Pons (tissue), 1 donor: ENCODE measurements around the gene RPP30.

Experiments used
- DNase-seq: peaks from one replicate; pipeline ENCODE4 v3.0.0-alpha.2; 2016; ENCODE audit warnings: low spot score

The RPP30 gene

DNA sequence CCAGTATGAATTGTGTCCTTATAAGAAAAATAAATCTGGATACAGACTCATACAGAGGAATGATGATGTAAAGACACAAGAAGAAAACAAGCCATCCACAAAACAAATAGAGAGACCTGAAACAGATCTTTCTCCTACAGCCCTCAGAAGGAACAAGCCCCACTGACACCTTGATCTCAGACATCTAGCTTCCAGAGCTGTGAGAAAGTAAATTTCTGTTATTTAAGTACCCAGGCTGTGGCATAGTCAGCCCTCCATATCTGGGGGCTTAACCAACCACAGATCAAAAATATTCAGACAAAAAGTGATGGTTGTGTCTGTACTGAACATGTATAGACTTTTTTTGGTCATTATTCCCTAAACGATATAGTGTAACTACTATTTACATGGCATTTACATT is 73.0 kb downstream of the RPP30 start:
- no peak for DNase-seq

- DNase-seq = peak; percentile 48
Measured at GRCh38 chr10:90945491-90946070, 73.8 kb downstream of the RPP30 start.

DNA sequence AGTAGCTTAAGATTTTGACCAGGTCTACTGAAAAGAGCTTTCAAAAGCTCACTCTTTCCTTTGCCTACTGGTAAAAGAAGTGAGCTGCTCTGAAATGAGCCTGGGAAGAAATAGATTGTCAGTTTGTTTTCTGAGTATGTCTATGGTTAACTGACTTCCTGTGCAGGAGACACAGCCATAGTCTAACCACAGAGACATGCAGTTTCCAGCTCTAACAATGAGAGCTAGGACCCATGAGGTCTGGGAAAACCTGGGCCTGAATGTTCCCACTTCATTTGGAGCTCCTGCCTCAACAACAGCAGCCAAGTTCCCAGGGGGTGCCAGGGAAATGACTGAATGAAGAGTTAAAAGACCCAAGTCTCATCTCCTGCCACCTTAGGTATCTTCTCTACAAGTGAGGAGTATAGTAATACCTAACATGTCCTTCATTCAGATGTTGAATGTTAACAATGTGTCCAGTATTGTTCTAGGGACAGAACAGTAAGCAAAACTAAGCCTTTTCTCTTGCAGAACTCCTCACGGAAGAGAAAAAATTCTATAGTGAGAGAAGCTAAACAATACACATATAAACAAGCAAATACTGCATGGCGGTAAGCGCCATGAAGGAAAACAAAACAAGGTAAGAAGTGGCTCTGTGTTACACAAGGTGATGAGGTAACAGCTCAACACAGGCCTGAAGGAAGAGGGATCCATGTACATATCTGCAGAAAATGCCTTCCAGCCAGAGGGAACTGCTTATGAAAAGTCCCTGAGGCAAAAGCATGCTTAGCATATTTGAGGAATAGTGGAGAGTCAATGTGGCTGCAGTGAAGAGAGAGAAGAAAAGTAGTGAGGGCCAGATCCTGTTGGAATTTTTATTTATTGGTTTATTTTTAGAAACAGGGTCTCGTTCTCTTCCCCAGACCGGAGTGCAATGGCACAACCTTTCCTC is 75.5 kb downstream of the RPP30 start:
- DNase-seq = no peak
